ENCODE measurements around the gene NOP14.
A peak's percentile ranks its signal among the peaks of the same experiment; 100 is the strongest.

Gene NOP14

DNA sequence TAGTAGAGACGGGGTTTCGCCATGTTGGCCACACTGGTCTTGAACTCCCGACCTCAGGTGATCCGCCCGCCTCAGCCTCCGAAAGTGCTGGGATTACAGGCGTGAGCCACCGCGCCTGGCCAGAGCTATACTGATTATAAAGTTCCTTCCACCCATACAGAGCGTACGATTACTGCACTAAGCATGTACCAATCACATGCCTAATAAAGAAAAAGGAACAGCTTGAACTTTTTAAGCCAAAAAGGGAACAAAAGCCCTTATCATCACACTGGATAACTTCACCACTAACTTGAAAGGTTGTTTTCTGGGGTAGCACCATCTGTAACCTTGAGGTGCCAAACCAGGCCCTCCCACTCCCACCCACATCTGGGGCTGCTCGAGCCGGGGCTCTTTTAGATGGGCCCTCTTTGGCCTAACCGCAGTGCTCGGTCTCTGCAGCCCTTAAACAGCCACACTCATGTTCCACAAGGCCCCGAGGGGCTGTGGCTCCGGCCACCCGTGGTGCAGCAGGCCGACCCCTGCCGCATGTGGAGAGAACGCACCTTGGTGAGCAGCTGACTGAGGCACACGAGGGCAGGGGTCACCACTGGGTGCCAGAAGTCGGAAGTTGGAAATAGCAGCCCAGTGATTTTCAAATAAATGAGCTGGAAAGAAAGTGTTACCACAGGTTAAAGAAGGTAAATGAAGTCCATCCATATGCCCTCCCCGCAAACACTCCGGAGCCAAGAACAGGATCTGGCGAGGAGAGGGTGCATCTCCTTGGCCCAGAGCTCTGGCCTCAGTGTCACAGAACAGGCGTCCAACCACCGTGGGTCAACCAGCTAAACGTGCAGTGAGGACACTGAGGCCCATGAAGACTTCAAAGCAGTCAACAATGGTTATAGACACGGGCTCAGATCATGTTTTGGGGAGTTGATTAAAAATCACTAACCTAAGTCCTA, 18.4 kb downstream of the NOP14 start:
- TF ChIP-seq, protein P1, sequence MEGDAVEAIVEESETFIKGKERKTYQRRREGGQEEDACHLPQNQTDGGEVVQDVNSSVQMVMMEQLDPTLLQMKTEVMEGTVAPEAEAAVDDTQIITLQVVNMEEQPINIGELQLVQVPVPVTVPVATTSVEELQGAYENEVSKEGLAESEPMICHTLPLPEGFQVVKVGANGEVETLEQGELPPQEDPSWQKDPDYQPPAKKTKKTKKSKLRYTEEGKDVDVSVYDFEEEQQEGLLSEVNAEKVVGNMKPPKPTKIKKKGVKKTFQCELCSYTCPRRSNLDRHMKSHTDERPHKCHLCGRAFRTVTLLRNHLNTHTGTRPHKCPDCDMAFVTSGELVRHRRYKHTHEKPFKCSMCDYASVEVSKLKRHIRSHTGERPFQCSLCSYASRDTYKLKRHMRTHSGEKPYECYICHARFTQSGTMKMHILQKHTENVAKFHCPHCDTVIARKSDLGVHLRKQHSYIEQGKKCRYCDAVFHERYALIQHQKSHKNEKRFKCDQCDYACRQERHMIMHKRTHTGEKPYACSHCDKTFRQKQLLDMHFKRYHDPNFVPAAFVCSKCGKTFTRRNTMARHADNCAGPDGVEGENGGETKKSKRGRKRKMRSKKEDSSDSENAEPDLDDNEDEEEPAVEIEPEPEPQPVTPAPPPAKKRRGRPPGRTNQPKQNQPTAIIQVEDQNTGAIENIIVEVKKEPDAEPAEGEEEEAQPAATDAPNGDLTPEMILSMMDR (IDR thresholded peaks at IDR 0.05), result no peak
- Mint-ChIP-seq H3K27me3 (ENCODE audit: low read depth, poor library complexity) (no peaks in the 10 kb centered on the region), H3K4me3 (no peak overlapping the region), H3K36me3 (ENCODE audit: low read depth) (peaks cover 45% of the 10 kb centered on the region), H3K9me3 (no peaks in the 10 kb centered on the region), H3K27ac (peak overlapping the region; percentile 49), H3K4me1 (no peaks in the 10 kb centered on the region)
- DNase-seq, result no peak

GRCh38 chr4:2944091-2944482, 19.1 kb downstream of the NOP14 start:
- no peak overlapping the region for H3K4me3 Mint-ChIP-seq
- no peak overlapping the region for H3K27ac Mint-ChIP-seq
- H3K27me3 Mint-ChIP-seq (ENCODE audit: low read depth, poor library complexity), result no peaks in the 10 kb centered on the region
- TF ChIP-seq, protein P1 (IDR thresholded peaks at IDR 0.05), result no peak
- no peaks in the 10 kb centered on the region for H3K4me1 Mint-ChIP-seq
- H3K36me3 Mint-ChIP-seq (ENCODE audit: low read depth), result peaks cover 46% of the 10 kb centered on the region
- DNase-seq, result no peak
- no peaks in the 10 kb centered on the region for H3K9me3 Mint-ChIP-seq

DNA sequence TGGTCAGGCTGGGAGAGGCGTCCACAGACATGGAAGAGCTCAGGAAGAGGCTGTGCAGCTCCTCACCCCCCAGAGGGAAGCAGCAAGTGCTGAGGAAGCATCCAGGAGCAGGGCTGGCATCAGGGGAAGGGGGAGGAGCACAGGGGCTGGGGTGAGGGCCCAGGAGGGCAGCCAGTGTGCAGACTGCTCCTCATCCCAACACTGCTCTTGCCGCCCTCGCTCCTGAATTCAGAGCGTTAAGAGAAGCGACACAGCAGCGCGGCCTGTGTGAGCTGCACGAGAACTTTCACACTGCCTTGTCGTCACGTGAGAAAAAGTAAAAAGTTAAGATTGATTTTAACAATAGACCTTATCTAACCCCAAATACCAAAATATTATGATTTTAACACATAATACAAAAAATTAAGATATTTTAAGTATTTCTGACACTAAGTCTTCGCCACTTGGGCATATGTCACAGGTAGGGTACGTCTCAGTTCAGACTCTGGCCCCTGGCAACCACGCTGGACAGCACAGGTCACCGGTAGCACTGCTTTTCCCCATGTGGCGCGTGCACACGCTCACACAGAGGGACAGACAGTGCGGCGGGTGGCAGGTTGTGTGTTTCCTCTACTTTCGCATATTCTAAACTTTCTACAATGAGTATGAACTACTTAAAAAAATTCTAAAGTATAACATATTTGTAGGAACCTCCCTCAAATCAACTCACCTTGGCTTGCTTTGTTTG, 19.7 kb downstream of the NOP14 start:
- H3K27ac Mint-ChIP-seq, result peak overlapping the region; percentile 71
- no peak overlapping the region for H3K4me3 Mint-ChIP-seq
- no peaks in the 10 kb centered on the region for H3K27me3 Mint-ChIP-seq (ENCODE audit: low read depth, poor library complexity)
- H3K36me3 Mint-ChIP-seq (ENCODE audit: low read depth), result peaks cover 46% of the 10 kb centered on the region
- no peak for DNase-seq
- H3K4me1 Mint-ChIP-seq, result no peaks in the 10 kb centered on the region
- TF ChIP-seq, protein P1 (IDR thresholded peaks at IDR 0.05), result no peak
- H3K9me3 Mint-ChIP-seq, result no peaks in the 10 kb centered on the region

GRCh38 chr4:2942532-2943363, 20.5 kb downstream of the NOP14 start:
- DNase-seq, result no peak
- peaks cover 45% of the 10 kb centered on the region for H3K36me3 Mint-ChIP-seq (ENCODE audit: low read depth)
- no peaks in the 10 kb centered on the region for H3K9me3 Mint-ChIP-seq
- no peaks in the 10 kb centered on the region for H3K4me1 Mint-ChIP-seq
- TF ChIP-seq, protein P1 (IDR thresholded peaks at IDR 0.05), result no peak
- H3K4me3 Mint-ChIP-seq, result no peak overlapping the region
- H3K27me3 Mint-ChIP-seq (ENCODE audit: low read depth, poor library complexity), result no peaks in the 10 kb centered on the region
- H3K27ac Mint-ChIP-seq, result peak overlapping the region; percentile 80

DNA sequence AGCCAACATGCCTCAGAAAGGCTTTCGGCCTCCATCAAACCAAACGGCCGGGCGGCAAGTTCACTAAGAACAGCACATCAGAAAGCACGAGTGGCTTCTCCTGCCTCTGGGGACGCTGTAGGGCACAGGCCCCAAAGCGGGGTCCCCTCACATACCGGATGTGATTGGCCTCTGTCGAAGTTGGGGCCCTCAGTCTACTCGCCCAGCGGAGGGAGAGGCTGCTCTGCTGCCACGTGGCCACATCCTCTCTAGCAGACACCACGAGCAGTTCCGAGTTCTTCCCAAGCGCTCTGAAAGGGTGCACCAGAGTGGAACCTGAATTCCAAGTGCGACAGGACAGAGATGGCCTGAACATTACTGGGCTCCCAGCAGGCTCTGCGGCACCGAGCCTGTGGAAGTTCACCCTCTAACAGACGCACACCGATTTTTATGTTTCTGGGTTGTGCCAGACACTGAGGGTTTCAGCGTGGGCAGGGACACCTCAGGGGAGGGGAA, 21.1 kb downstream of the NOP14 start:
- H3K9me3 Mint-ChIP-seq, result no peaks in the 10 kb centered on the region
- H3K4me1 Mint-ChIP-seq, result peaks cover 2% of the 10 kb centered on the region
- no peak for DNase-seq
- H3K27me3 Mint-ChIP-seq (ENCODE audit: low read depth, poor library complexity), result no peaks in the 10 kb centered on the region
- H3K27ac Mint-ChIP-seq, result peak overlapping the region; percentile 80
- peaks cover 44% of the 10 kb centered on the region for H3K36me3 Mint-ChIP-seq (ENCODE audit: low read depth)
- TF ChIP-seq, protein P1 (IDR thresholded peaks at IDR 0.05), result no peak
- no peak overlapping the region for H3K4me3 Mint-ChIP-seq
